Neural cell (in vitro differentiated cells): ENCODE measurements around the gene NARF.

ENCODE experiments used
- EP300 ChIP-seq: fragments of 450-650 bp; conservative IDR thresholded peaks from 2 replicates; pipeline ENCODE4 v1.6.1; 2014; ENCODE audit warnings: antibody characterized with exemption, mild to moderate bottlenecking, moderate library complexity; ENCODE audit not compliant: poor library complexity, severe bottlenecking
- EZH2 ChIP-seq: fragments of 200-600, 300-800 bp; shearing (Covaris generic), sonication (generic); IDR thresholded peaks from 2 replicates; pipeline ENCODE4 v1.6.1; 2014; ENCODE audit warnings: antibody characterized with exemption, low read length, borderline replicate concordance, mild to moderate bottlenecking; ENCODE audit not compliant: insufficient read depth, poor library complexity, severe bottlenecking

GRCh38 chr17:82503094-82503727 lies 44.7 kb downstream of the NARF start:
- TF ChIP-seq EZH2, result no peak
- no peak for TF ChIP-seq EP300
